GM19452 (cell line): ENCODE measurements around the gene KRTAP10-3.

ENCODE experiments used
- ATAC-seq: cut with Tn5 transposase; IDR thresholded peaks from one replicate; pipeline ENCODE4 v1.9.1; 2021; ENCODE audit not compliant: unreplicated experiment

KRTAP10-3 gene

DNA sequence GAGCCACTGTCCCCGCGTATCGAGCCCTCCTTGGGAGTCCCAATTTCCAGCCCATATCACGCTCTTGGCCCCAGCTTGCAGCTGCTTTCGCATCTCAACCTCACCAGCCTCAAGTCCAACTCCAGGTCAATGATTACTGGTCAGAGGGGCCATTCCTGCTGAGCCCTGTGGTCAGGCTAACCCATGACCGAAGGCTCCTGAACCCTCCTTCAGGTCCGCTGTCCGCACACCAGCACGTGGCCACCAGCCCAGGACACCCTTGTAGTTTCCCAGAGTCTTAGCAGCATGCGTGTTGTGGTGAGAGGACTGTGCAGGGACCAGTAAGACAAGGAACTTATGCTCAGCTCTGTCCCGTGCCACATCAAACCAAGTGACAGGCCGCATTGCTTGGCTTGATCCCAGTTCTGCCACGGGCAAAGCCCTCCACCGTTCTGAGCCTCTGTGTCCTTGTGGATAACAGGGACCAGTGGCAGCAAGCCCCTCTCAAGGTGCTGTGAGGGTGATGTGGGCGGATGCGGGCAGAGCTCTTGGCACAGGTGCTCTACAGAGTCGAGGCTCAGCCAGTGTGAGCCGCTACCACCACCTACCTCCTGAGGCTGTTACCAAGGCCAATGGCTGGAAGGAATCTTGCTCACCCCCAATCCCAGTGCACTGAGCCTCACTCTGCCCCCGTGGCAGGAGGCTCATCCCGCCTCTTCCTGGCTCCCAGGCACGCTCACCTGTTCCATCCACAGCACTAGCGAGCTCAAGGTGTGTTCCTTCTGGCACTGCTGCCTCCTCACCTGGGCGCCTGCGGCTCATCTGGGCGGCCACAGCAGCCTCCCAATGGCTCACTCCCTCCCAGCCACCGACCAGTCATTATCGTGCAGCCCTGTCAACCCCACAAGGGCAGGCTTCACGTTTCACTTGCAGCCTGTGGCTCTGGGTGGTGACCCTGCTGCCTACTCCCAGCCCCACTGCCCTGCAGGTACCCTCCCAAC is 39.0 kb downstream of the KRTAP10-3 start:
- ATAC-seq: no peak

DNA sequence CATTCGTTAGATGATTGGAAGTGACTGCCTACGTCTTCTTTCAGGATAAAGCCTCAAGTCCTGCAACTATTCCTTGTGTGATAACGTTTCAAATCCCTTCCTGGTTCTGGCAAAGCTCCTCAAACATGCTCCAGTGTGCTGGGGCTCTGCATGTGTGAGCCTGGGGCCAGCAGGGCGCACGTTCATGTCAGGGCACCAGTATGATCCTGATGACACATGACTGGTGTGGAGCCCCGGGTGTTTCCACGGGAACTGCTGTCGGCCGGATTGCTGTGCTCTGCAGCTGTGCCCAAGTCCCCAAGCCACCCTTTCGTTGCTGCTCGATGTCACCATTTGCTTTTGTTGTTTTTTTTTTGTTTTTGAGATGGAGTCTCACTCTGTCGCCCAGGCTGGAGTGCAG is 39.9 kb downstream of the KRTAP10-3 start:
- no peak for ATAC-seq

DNA sequence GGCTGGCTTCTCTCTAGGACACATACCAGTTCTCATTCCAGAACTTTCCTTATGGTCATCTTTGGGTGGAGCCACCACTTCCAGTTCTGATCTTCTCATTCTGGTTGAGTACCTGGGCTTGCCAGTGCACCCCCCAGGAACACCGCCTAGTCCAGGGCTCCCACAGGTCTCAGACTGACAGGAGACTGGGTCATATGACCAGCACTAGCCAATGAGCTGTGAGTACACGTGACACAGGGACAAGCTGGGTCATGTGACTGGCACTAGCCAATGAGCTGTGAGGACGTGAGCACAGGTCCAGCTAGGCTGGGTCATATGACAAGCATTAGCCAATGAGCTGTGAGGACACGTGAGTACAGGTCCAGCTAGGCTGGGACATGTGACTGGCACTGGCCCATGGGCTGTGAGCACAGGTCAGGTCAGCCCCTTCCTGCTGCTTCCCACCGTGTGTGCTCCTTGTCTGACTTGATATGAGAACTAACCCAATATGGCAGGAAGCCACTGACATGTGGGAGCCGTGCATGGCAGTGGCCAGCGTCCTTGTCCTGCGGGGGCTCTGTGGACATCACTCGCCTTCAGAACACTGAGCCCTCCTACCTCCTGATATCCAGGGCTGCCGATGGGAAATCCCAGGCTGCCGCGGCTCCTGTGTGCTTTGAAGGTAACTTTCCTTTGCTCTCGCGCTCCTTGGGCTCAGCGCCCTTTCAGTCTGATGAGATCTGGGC is 41.3 kb downstream of the KRTAP10-3 start:
- ATAC-seq: no peak

DNA sequence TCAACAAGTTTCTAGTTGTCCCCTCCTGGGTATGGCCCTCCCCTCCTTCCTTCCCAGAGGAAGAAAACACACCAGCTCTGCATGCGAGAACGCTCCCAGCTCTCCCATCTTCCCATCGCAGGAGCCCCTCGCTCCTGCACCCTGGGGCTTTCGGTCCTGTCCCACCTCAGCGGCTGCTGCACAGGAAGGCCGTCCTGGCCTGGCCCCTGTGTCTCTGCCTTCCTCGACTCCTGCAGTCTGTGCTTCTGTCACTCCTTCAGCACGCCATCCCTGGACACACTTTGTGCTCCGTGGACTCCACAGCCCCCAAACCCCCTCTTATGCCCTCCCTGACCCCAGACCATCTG is 41.8 kb downstream of the KRTAP10-3 start:
- no peak for ATAC-seq

DNA sequence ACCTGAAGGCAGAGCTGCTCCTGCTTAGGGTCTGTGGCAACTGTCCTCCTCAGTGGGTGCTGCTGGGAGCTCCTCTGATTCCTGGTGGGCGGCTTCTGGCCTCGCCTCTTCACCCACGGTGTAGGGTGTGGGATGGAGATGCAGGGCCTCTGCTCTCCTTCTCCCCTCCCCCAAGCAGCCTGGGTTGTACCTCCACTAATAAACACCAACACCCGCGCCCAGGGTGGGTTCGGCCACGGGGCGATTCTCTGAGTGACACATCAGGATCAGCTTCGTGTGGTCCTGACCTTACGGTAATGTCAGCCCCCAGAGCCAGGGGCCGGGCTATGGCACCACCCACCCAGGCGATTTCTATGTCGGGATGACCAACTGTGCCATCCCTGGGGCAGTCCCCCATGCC is 42.3 kb downstream of the KRTAP10-3 start:
- no peak for ATAC-seq

DNA sequence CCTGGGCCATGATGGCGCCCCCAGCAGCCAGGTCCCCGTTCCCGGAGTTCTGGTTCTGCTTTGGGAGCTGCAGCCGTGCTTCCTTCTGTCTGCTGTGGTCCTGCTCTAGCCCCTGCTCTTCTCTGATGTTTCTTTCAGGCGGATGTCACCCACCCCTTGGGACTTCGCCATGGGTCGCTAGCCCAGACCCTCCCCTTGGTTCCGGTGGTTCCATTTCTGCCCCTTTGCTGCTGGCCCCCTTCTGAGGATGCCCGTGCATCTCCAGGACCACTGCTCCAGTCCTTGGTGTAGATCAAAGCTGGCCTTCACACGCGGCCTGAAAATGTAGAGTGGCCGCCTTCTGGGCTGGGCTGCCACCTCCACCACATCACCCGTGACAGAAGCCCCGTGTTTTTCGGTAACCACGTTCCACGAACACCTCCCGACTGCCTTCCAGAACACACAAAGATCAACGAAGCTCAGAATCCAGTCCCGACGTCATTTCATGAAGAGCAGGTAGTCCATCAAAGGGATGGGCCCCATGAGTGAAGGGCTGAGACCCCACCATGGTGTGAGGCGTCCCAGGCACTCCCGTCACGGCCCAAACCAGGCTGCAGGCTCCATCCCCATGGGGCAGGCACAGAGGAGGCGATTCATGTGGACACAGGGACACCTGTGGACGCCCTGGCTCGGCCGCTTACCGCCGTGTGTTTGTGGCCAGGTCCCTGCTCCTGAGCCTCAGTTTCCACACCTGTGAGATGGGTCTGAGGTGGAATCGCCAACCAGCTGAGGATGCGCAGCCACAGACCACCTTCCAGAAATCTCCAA is 43.0 kb downstream of the KRTAP10-3 start:
- no peak for ATAC-seq

DNA sequence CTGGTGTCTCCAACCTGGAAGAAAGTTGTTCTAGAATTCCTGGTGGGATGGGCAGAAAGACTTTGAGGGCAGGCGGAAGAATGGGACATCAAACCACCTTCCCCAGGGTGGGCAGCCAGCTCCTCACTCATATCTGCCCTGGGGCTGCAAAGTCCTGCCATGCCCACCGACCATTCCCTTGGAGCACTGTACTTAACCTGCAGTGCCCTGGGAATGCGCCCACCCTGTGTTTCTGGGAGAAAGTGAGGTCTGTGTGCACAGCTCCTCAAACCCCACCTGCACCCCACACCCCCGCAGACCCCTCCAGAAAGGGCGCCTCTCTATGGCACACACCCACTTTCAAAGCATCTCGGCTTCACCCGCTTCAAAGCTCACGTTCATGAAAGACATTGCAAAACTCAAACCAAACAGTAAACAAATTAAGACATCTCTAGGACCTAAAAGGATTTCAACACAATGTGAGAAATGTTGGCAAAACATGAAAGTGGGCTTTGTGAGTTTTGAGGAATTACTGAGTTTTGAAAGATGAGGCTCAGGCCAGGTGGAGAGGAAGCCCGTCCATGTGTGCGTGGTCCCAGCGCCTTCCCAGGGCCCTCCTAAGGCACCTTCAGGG is 43.7 kb downstream of the KRTAP10-3 start:
- no peak for ATAC-seq

DNA sequence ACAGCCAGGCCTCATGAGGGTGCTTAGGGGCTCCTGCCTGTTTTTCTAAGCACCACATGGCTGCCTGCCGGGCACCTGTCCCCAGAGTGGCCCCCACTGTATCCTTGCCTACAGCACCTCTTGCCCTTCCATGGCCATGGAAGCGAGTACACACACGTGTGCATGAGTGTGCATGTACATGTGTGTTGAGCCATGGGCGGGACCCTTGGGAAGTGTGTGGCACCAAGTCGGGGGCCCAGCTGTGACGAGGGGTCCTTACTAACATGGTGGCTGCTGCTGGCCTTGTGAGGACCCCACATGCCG is 44.4 kb downstream of the KRTAP10-3 start:
- ATAC-seq: no peak

DNA sequence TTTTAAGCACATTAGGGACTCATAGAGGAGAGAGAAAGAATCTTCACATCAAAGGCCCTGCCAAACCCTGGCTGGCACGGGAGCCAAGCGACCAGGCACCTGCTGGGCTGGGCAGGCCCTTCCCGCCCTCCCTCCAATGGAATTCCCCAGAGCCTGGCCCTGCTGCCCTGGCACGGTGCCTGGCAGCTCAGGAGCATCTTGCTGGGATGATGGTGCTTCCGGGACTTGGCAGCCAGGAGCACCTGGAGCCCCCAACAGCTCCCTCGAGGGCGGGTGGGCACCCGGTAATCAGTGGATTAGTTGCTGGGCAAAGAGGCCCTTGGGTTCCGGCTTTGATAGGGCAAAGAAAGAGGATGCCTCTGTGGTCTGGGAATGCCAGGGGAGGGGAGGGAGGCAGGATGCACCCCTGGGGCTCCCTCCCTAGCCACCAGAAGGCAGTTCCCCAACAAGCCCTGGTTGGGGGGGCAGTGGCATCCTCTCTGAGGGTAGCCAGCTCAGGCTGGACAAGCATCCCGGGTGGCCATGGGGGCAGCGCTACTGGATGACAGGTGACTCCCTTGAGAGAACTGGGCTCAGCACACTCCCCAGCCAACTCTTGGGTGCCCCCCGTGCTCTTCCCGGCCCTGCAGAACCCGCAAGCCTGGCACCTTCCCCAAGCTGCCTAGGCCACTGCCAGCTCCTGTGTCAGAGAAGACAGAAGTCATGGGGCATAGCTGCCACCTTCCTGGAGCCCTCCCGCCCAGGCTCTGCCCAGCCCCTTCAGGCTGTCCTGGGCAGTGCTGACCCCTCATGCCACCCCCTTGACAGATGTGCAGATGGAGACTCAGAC is 45.0 kb downstream of the KRTAP10-3 start:
- ATAC-seq: no peak

DNA sequence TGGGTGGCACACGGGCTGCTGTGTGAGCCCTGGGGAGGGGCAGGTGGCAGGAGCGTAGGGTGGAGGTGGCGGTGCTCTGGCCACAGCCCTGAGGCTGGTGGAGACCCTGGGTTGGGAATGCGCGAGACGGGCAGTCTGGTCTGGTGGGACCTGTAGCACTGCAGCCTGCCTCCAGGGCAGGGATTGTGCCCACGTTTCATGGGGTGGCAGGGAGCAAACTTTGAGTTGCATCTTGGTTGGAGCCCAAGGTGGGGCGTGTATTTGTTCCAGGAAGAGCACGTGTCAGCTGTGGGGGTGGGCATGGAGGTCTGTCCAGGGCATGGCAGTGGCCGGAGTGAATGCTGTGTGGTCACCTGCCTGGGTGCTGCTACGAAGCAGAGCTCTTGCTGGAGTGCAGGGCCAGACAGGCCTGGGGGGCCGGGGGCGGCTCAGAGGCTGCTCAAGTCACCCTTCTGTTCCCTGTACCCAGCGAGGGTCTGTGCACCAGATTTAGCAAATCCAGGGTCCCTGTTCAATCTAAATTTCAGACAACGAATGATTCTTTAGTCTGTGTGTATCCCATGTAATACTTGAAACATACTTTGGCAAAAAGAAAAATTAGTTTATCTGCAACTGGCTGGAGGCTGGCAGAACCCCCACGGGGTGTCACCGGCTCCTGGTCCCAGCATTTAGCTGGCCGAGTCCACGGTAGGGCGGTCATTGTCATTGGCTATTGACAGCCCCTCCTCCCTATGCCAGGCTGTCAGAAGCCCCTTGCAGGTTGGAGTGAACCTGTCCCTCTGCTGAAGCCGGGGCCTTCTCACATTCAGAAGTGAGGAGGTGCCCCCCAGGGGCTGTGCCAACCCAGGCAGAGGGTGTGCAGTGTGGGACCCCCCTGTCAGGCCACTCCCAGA is 45.9 kb downstream of the KRTAP10-3 start:
- ATAC-seq: no peak

DNA sequence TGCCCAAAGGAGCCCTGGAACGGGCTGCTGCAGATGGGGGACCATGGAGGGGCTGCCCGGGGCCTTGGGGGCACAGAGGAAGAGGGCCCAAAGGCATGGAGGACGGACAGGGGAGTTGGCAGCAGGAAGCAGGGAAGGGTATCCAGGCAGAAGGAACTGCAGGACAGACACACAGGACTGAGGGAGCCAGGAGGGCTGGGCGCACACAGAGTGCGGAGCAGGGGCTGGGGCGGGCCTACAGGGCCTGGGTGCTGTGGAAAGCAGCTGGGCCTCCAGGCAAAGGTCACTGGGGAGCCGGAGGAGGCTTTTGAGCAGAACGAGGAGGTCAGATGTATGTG is 46.7 kb downstream of the KRTAP10-3 start:
- ATAC-seq: no peak

DNA sequence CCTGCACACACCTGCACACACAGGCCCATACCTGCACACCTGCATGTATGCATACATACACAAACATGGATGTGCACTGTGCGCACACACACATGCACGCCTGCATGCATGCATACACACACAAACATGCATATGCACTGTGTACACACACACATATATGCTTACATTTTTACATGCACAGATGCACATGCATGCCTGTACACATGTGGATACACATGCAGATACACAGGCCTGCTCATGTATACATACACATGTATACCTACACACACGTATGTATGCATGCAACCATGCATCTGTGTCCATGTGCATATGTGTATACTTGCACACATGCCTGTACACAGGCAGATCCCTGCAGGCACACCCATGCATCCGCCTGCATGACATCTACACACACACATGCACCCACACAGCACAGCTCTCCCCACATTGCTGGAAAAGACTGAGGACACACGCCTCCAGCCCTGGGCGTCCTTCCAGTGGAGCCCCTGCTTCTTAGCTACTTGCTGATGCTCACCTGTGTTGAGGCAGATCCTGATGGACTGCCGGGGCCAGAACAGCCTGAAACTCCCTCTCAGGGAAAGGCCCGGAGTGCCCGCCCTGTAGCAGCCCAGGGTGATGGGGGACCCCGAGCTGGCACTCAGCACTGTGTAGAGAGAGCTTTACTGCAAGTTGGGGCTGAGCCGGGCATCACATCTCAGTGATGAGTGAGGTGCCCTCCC is 47.2 kb downstream of the KRTAP10-3 start:
- no peak for ATAC-seq

DNA sequence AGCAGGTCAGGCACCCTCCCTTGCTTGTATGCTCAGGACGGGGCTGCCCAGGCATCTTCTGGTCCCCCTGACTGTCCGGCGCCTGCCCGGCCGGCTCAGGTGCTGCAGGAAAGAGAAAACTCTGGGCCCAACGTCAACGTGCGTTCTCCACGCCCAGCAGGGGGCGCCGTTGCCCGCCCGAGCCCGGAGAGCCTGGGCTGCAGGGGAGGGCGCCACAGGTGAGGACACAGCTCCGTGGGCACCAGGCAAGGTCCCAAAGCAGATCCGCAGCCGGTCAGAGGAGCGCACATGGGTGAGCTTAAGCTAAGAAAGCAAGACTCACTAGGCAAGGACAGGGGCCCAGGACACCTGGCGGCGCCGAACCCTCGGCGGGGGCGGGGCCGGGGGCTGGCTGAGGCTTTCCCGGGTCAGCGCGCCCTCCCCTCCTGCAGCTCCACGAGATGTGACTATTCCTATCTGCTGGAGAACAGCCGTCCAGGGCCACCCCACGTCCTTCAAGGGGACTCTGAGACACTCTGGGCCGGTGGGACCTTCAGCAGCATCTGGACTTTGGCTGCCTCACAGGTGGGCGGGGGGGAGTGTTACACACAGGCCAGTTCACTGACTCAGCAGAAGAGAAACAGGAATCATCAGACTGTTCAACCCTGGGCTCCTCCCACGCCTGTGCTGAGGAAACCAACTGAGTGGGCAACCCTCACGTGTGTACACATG is 47.9 kb downstream of the KRTAP10-3 start:
- ATAC-seq: no peak

DNA sequence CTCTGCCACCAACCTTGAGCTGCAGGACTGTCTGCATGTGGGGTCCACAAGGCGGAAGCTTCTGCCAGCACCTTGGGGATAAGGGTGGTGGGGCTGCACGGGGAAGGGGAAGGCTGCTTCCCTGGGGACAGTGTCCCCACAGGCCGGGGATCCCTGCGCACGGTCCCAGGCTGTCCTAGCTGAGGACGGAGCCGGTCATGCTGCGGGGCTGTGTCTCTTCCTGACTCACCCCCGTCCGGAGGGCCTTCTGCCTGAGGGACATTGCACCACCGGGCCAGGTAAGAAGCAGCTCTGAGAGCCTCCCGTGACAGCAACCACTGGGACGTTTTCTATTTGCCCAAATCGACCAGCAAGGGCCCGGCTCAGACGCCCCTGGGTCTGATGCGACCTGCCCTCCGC is 48.5 kb downstream of the KRTAP10-3 start:
- ATAC-seq: no peak

DNA sequence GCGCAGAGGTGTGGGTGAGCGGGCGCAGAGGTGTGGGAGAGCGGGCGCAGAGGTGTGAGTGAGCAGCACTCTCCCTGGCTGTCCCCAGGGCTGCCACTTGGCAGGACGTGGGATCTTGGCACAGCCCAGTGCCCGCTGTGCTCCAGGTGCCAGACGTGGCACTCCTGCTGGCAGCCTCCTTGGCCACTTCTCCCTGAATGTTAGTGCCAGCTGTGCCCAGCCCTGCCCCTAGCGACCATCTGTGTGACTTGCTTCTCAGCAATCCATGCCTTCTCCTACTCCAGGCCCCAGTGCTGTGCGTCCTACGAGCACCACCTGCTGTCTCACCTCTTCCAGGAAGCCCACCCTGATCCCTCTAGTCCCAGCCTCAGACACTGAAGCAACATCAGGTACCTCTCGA is 49.1 kb downstream of the KRTAP10-3 start:
- ATAC-seq: no peak

DNA sequence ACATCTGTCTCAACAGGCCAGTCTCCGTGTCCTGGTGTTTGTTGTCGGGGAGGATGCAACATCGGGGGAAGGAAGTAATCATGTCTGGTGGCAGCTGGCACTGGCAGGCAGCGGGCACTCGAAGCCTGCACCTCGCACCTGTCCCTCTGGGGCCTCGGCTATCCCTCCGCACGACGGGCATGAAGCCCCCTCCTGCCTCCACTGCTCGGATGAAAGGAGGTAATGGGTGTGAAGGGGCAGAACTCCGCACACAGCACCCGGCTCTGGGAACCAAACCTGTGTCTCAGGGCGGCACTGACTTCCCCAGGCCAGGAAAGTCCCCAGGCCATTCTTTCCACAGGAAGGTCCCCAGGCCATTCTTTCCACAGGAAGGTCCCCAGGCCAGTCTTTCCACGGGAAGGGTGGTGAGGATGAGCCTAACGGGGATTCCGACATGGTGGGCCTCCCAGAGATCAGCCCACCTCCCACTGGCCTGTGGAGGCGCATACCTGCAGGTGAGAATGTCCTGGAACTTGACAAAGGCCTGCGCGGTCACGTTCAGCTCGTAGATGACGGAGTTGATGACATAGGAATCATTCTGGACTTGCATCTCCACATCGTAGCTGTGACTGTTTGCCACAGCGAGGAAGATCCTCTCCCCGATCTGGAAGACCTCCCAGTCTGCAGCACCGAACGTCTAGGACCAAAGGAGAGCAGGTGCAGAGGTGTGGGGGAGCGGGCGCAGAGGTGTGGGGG is 49.7 kb downstream of the KRTAP10-3 start:
- no peak for ATAC-seq

DNA sequence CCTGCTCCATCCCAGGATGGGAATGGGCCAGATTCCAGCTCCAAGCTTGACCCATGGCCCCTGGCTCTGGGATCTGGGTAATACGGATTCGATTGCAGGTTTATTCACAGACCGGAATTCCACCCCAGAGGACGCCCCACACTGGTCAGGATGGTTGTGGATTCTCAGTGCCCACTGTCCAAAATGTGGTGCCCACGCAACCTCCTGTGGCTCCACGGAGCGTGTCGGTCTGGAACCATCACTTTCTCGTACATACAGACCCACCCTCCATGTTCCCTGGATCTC is 50.2 kb downstream of the KRTAP10-3 start:
- ATAC-seq: no peak
